Transverse colon (tissue), 4 donors: ENCODE results near the gene FBXL5. TPM values are rescaled to one million over a fixed set of nuclear protein-coding genes. Genes with fewer than 3 reads are reported as not detected.

Experiments
- DNase-seq: peaks from one replicate; pipeline ENCODE4 v3.0.0-alpha.2; 2019
- H3K27ac ChIP-seq, 4 donors: fragments of 200-600 bp; sonication (generic); 2 replicates each; pipeline ENCODE4 v1.5.1; 2016 to 2018; ENCODE audit warnings: inconsistent platforms in 4 of 4
- H3K27me3 ChIP-seq: fragments of 200-600 bp; sonication (generic); 2 replicates; pipeline ENCODE4 v1.5.1; 2017; ENCODE audit warnings: inconsistent platforms
- H3K36me3 ChIP-seq, 4 donors: fragments of 200-600 bp; sonication (generic); 2 replicates each; pipeline ENCODE4 v1.5.1; 2017 to 2019; ENCODE audit warnings: inconsistent platforms in 4 of 4
- H3K4me1 ChIP-seq, 4 donors: fragments of 200-600 bp; sonication (generic); 2 replicates each; pipeline ENCODE4 v1.5.1; 2017 to 2020; ENCODE audit warnings: inconsistent platforms in 4 of 4
- H3K4me3 ChIP-seq, 4 donors: fragments of 200-600 bp; sonication (generic); 1 replicate in 1 of 4; 2 replicates in 3 of 4; pipeline versions ENCODE4 v1.5.1 to v1.6.1; 2017 to 2019; ENCODE audit warnings: inconsistent platforms in 4 of 4
- H3K9me3 ChIP-seq, 2 donors: fragments of 200-600 bp; sonication (generic); 2 replicates each; pipeline ENCODE4 v1.5.1; 2017 to 2019; ENCODE audit warnings: inconsistent platforms in 2 of 2
- EP300 ChIP-seq: sonication (generic); formaldehyde crosslinking; IDR thresholded peaks from one replicate; pipeline ENCODE4 v1.6.1; 2017; ENCODE audit warnings: antibody characterized with exemption, low read depth
- POLR2A ChIP-seq: fragments of 450-650 bp; IDR thresholded peaks from one replicate; pipeline ENCODE4 v1.6.1; 2016; ENCODE audit warnings: antibody characterized with exemption, mild to moderate bottlenecking, moderate library complexity
- POLR2AphosphoS5 ChIP-seq, 3 donors: sonication (generic); formaldehyde crosslinking; IDR thresholded peaks; one replicate each; pipeline ENCODE4 v1.6.1; 2016; ENCODE audit warnings: antibody characterized with exemption in 3 of 3
- WGBS, 2 donors: methylation state at CpG; one replicate each; pipeline ENCODE4 v1.1.5; 2018; ENCODE audit warnings: low coverage in 1 of 2; 5-methylcytosine and 5-hydroxymethylcytosine counted together
- in situ Hi-C, 4 donors: fragments of 200-750 bp; cut with MboI; loops; one replicate each; pipeline versions ENCODE4 v1.15.0 to v1.15.1; 2017; ENCODE audit warnings: low sequenced_read_pairs in 3 of 4, low pct_ligation_motif_present in 1 of 4, low pct_unique_long_range_greater_than_20kb in 1 of 4
- intact Hi-C: fragments of 100-400 bp; cut with DNase I; formaldehyde crosslinking; loops from one replicate; pipeline ENCODE4 v1.15.1; 2023; ENCODE audit warnings: low total_unique reads
- total RNA-seq, 4 donors: library from RNA; depleted of rRNA; stranded (reverse); fragments of >200 nt; gene quantifications; one replicate each; pipeline ENCODE4 v1.1.0, GENCODE V29; 2016
- TF ChIP-seq, protein P1 (sequence below), 5 experiments: fragments of 200-600 bp in 3 of 5; fragments of 450-650 bp in 2 of 5; sonication (generic) in 3 of 5; IDR thresholded peaks; 1 replicate in 2 of 5; 2 replicates in 3 of 5; pipeline ENCODE4 v1.5.1; 2016 to 2017; ENCODE audit warnings: antibody characterized with exemption in 5 of 5, inconsistent platforms in 3 of 5, mild to moderate bottlenecking in 2 of 5, moderate library complexity in 1 of 5

The FBXL5 gene
- total RNA-seq, 4 donors from 2014 or later, result 31.8 to 141 (median 77.5) TPM

DNA sequence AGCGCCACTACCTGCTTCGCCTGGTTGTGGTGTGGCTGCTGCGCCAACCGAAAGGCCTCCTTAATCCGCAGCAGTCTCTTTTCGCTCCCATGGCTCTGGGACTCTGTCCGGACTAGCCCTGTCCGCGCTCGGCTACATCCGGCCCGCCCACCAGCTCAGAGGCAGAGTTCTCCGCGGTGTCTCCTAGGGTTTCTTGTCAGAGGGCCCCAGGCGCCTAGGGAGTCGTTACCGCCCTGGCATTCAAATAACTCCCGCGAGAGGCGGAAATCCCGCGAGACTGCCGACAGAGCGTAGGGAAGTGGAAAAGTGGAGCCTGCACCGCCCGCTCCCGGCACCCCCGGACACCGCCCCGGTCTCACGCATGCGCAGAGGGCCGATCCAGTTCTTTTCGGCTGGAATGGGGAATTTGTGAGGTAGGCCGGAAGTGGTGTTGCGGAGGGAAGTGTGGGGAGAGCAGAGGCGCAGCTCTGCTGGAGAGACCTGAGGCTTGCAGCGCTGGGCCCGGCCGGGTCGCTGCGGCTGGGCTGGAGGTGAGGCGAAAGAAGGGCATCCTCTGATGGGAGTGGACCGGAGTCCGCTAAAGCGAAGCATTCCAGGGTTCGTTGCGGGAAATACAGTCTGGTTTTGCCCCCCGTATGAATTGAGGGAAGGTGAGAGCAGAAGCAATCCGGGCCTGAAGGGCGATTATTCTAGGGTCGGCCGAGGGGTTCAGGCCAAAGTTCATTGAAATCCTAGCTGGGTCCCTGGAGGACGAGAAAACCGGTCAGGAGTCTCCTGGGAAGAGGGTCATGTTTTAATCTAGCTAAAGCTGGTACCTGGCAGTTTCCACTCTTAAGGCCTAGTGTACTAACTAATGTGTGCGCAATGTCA, 26.4 kb upstream of the FBXL5 start, which contains the start of gene FAM200B:
Gene FAM200B (plus strand): TSS at position 456 of the 870 bp plus-strand sequence. CDS start 5,151 bp downstream, outside the sequence.
- peak; percentile 100 for DNase-seq
- H3K9me3 ChIP-seq, result no peaks in the 10 kb centered on the region
- no peaks in the 10 kb centered on the region for H3K27me3 ChIP-seq
- 0% methylated on average over 3 to 54 of the region's 56 CpGs for WGBS, 2 donors
- in situ Hi-C loops, result no loop called here
- H3K4me3 ChIP-seq, result peak within 1 kb of the TSS; percentile 58 to 70 (median 66)
- H3K4me1 ChIP-seq, result peaks cover 4 to 24% (median 21%) of the 10 kb centered on the region in 4 donors
- intact Hi-C loops, result no loop called here
- H3K36me3 ChIP-seq, result peaks cover 0 to 5% (median 0%) of the 10 kb centered on the region in 4 donors
- peak within 1 kb of the TSS; percentile 92 to 97 (median 94) for H3K27ac ChIP-seq
- TF ChIP-seq POLR2AphosphoS5 (IDR thresholded peaks at IDR 0.05) (peak; percentile 79 to 92 (median 89)), POLR2A (peak; percentile 96), EP300 (no peak)
- TF ChIP-seq, protein P1, sequence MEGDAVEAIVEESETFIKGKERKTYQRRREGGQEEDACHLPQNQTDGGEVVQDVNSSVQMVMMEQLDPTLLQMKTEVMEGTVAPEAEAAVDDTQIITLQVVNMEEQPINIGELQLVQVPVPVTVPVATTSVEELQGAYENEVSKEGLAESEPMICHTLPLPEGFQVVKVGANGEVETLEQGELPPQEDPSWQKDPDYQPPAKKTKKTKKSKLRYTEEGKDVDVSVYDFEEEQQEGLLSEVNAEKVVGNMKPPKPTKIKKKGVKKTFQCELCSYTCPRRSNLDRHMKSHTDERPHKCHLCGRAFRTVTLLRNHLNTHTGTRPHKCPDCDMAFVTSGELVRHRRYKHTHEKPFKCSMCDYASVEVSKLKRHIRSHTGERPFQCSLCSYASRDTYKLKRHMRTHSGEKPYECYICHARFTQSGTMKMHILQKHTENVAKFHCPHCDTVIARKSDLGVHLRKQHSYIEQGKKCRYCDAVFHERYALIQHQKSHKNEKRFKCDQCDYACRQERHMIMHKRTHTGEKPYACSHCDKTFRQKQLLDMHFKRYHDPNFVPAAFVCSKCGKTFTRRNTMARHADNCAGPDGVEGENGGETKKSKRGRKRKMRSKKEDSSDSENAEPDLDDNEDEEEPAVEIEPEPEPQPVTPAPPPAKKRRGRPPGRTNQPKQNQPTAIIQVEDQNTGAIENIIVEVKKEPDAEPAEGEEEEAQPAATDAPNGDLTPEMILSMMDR (IDR thresholded peaks at IDR 0.05), result peak in 3 of 5 experiments; percentile 25 to 57 (median 49)

DNA sequence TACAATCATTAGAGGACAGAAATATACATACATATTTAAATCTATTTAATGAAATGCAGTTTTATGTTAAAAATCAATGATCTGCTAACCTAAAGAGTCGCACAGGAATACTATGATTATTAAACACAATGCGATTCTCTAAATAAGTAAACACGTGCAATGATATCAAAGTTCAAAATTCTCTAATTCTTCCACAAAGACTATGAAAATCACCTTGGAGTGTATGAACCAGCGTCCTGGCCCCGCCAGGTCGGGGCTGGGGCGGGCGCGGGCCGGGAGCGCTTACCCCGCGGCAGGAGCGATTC, 25.9 kb upstream of the FBXL5 start:
- in situ Hi-C loops, result no loop called here
- intact Hi-C loops, result no loop called here
- Histone ChIP-seq H3K27ac (peak overlapping the region; percentile 92 to 97 (median 94)), H3K9me3 (no peaks in the 10 kb centered on the region), H3K36me3 (no peaks in the 10 kb centered on the region), H3K27me3 (no peaks in the 10 kb centered on the region), H3K4me3 (peak overlapping the region; percentile 58 to 70 (median 66)), H3K4me1 (peaks cover 4 to 24% (median 21%) of the 10 kb centered on the region in 4 donors)
- no peak for DNase-seq
- TF ChIP-seq POLR2AphosphoS5 (IDR thresholded peaks at IDR 0.05), result no peak
- TF ChIP-seq POLR2A, result no peak
- TF ChIP-seq, protein P1 (IDR thresholded peaks at IDR 0.05), result no peak
- no peak for TF ChIP-seq EP300
- 1 to 9% methylated on average over 3 to 14 of the region's 14 CpGs for WGBS, 2 donors

DNA sequence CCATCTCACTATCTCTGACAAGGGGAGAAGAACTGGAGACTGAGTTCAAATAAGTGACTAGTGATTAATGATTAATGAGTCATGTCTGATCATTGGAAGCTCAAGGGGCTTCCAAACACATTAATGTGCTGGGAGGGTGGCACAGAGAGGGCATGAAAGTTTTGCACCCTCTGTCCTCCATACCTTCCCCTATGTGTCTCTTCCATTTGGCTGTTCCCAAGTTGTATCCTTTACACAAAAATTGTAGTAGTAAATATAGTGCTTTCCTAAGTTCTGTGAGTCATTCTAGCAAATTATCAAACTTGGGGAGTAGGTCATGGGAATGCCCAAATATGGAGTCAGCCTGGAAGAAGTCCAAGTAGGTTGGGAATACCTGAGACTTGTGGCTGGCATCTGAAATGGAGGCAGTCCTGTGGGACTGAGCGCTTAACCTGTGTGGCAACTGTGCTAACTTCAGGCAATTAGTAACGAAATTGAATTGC, 22.4 kb upstream of the FBXL5 start:
- Histone ChIP-seq H3K4me3 (no peak overlapping the region), H3K27me3 (no peaks in the 10 kb centered on the region), H3K36me3 (no peaks in the 10 kb centered on the region), H3K4me1 (peaks cover 0 to 10% (median 6%) of the 10 kb centered on the region in 4 donors), H3K9me3 (no peaks in the 10 kb centered on the region), H3K27ac (no peak overlapping the region)
- intact Hi-C loops, result no loop called here
- WGBS, 2 donors, result 45 to 80% methylated on average over 2 of the region's 2 CpGs
- peak; percentile 39 for DNase-seq
- in situ Hi-C loops, result no loop called here
- TF ChIP-seq, protein P1 (IDR thresholded peaks at IDR 0.05), result no peak
- TF ChIP-seq POLR2AphosphoS5 (IDR thresholded peaks at IDR 0.05) (no peak), EP300 (no peak), POLR2A (no peak)

DNA sequence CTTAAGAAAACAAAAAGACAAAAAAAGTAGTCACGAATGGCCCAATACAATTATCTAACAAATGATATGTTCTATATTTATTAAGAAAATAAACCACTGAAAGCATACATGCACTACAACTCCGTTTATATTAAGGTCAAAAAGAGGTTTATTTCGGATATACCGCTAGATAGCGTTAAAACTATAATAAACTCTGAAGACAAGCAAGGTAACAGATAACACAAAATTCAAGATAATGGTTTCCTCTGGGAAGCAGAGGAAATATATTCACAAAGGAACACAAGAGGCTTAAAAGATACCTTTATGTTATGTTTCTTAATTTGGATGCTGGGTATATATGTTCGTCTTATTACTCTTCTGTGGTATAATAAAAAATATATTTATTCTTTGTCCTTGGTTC, 21.7 kb upstream of the FBXL5 start:
- Histone ChIP-seq H3K36me3 (no peaks in the 10 kb centered on the region), H3K9me3 (no peaks in the 10 kb centered on the region), H3K4me3 (no peak overlapping the region), H3K27ac (no peak overlapping the region), H3K27me3 (no peaks in the 10 kb centered on the region), H3K4me1 (peaks cover 0 to 10% (median 3%) of the 10 kb centered on the region in 4 donors)
- no peak for DNase-seq
- in situ Hi-C loops, result no loop called here
- intact Hi-C loops, result no loop called here
- no peak for TF ChIP-seq POLR2AphosphoS5 (IDR thresholded peaks at IDR 0.05)
- TF ChIP-seq POLR2A, result no peak
- TF ChIP-seq EP300, result no peak
- 86 to 99% methylated on average over 6 of the region's 6 CpGs for WGBS, 2 donors
